BJ (cell line): ENCODE measurements around the gene GATA2. TPM values are rescaled to one million over a fixed set of nuclear protein-coding genes. Genes with fewer than 3 reads are reported as not detected.

Source experiments
- CTCF ChIA-PET: fragments of 350-600 bp; formaldehyde crosslinking; extraction: SDS; loops from one replicate; lab custom pipeline; 2021; ENCODE audit warnings: antibody characterized with exemption, inconsistent platforms; lab: Yijun Ruan, JAX
- POLR2A ChIA-PET: fragments of 300-600 bp; sonication (Branson Sonifier 250); formaldehyde crosslinking; extraction: SDS; loops from one replicate; lab custom pipeline; 2021; ENCODE audit warnings: antibody characterized with exemption; lab: Charles Lee
- DNase-seq: peaks from one replicate; pipeline ENCODE4 v3.0.0-alpha.2; 2011; ENCODE audit warnings: low read depth
- H3K27me3 ChIP-seq: 2 replicates; pipeline ENCODE4 v1.6.0; 2011; ENCODE audit warnings: low read length; ENCODE audit not compliant: control insufficient read depth, insufficient read depth
- H3K36me3 ChIP-seq: 2 replicates; pipeline ENCODE4 v1.5.1; 2011; ENCODE audit warnings: low read length; ENCODE audit not compliant: control insufficient read depth, insufficient read depth
- H3K4me3 ChIP-seq: 2 replicates; pipeline ENCODE4 v1.5.1; 2011; ENCODE audit warnings: low read depth, mild to moderate bottlenecking, control low read depth, low read length
- CTCF ChIP-seq: IDR thresholded peaks from 2 replicates; pipeline ENCODE4 v1.5.1; 2011; ENCODE audit warnings: low read depth, mild to moderate bottlenecking, control low read depth, inconsistent platforms, low read length, moderate library complexity; ENCODE audit not compliant: insufficient read depth
- polyA plus RNA-seq: library from polyadenylated mRNA; depleted of rRNA; stranded (reverse); fragments of >200 nt; gene quantifications from 2 replicates; pipeline ENCODE4 v1.2.3, GENCODE V29; 2011

The GATA2 gene
- polyA plus RNA-seq, 1 experiment, result 13.4 TPM

GRCh38 chr3:128487813-128488635, 5.0 kb downstream of the GATA2 start:
- H3K36me3 ChIP-seq, result peaks cover 21% of the 10 kb centered on the region
- ChIA-PET CTCF (interaction anchor here (0.7 to 1.6 kb wide), 6 partner anchors 9 to 281 kb away, joined by 3 to 8 read pairs (median 4); no protein-coding TSS in a partner anchor), POLR2A (no interaction called here)
- no peaks in the 10 kb centered on the region for H3K27me3 ChIP-seq
- DNase-seq, result peak; percentile 57
- H3K4me3 ChIP-seq, result peak overlapping the region; percentile 91
- no peak for TF ChIP-seq CTCF

DNA sequence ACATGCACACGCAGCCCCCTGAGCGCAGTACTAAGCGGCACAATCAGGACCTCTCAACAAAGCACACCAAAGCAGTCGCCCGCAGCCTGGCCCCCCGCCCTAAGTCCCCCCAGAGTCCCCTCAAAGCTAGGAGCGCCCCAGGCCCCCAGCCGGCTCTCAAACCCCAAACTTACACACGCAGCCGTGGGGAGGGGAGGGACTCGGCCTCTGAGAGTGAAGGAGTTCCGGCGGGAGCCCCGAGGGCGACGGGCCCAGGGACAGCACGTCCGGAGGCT, 5.5 kb downstream of the GATA2 start:
- no peak for TF ChIP-seq CTCF
- POLR2A ChIA-PET, result no interaction called here
- CTCF ChIA-PET, result interaction anchor here (0.7 to 1.0 kb wide), 4 partner anchors 11 to 281 kb away, joined by 3 to 8 read pairs (median 3); no protein-coding TSS in a partner anchor
- no peak for DNase-seq
- Histone ChIP-seq H3K27me3 (no peaks in the 10 kb centered on the region), H3K4me3 (peak overlapping the region; percentile 91), H3K36me3 (peaks cover 21% of the 10 kb centered on the region)

- POLR2A ChIA-PET, result no interaction called here
- Histone ChIP-seq H3K27me3 (no peaks in the 10 kb centered on the region), H3K36me3 (peaks cover 21% of the 10 kb centered on the region), H3K4me3 (peak overlapping the region; percentile 91)
- no peak for DNase-seq
- no peak for TF ChIP-seq CTCF
- CTCF ChIA-PET, result interaction anchor here (0.5 to 2.1 kb wide), 8 partner anchors 10 to 316 kb away, joined by 3 to 9 read pairs (median 4); no protein-coding TSS in a partner anchor
These were observed 6.1 kb downstream of the GATA2 start for GRCh38 chr3:128486681-128487537.

DNA sequence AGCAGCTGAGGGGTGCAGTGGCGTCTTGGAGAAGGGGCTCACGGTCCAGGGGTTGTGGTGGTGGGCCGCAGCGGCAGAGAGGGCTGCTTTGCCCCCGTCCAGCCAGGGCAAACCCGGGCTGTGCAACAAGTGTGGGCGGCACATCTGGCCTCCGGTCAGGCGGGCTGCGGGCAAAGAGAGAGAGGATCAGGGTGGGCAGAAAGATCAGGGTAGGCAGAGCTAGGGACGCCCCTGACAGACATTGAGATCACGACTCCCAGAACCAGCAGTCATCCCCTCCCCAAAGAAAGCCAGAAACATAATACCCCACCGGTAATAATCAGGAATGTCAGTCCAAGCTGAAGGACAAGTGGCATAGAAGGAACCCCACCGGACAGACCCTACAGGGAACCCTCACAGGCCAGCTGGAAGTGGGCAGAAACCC, 6.8 kb downstream of the GATA2 start:
- no peak for TF ChIP-seq CTCF
- no peak for DNase-seq

More for the DNA sequence above, 6.8 kb downstream of the GATA2 start:
- H3K36me3 ChIP-seq, result peaks cover 25% of the 10 kb centered on the region
- ChIA-PET POLR2A (no interaction called here), CTCF (interaction anchor here (0.5 to 2.1 kb wide), 5 partner anchors 11 to 315 kb away, joined by 3 to 9 read pairs (median 4); no protein-coding TSS in a partner anchor)
- H3K4me3 ChIP-seq, result peak overlapping the region; percentile 91
- H3K27me3 ChIP-seq, result no peaks in the 10 kb centered on the region
